ENCODE data around the gene MBD3L2.
"Not testable (repeated sequence)": the region's sequence is repeated elsewhere in the genome, so short reads cannot be mapped to it uniquely, and the experiment has no call there.

The MBD3L2 gene

GRCh38 chr19:7049021-7049420 is at the start of gene MBD3L2:
Gene MBD3L2 (plus strand): TSS chr19:7049321. CDS start chr19:7049374, 53 bp downstream.
- DNase-seq, result not testable (repeated sequence)

GRCh38 chr19:6999933-7000332 is 49.2 kb upstream of the MBD3L2 start:
- no peak for DNase-seq

GRCh38 chr19:7000333-7000732 is 48.8 kb upstream of the MBD3L2 start:
- DNase-seq, result no peak

- no peak for DNase-seq
Measured at GRCh38 chr19:7000816-7001215, 48.3 kb upstream of the MBD3L2 start.

- no peak for DNase-seq
Measured at GRCh38 chr19:7004313-7004931, 44.7 kb upstream of the MBD3L2 start.

- DNase-seq, result no peak
Measured at GRCh38 chr19:7006135-7006704, 42.9 kb upstream of the MBD3L2 start.

GRCh38 chr19:7007859-7008258 is 41.3 kb upstream of the MBD3L2 start:
- no peak for DNase-seq

- no peak for DNase-seq
Measured at GRCh38 chr19:7010722-7011593, 38.2 kb upstream of the MBD3L2 start.

- DNase-seq, result no peak
Measured at GRCh38 chr19:7013678-7014077, 35.4 kb upstream of the MBD3L2 start.

- DNase-seq, result no peak
Measured at GRCh38 chr19:7018828-7019227, 30.3 kb upstream of the MBD3L2 start.

GRCh38 chr19:7021331-7021730 is 27.8 kb upstream of the MBD3L2 start, which contains the start of gene MBD3L2B:
Gene MBD3L2B (minus strand): TSS chr19:7021431. CDS start chr19:7021397, 34 bp downstream.
- not testable (repeated sequence) for DNase-seq

- not testable (repeated sequence) for DNase-seq
Measured at GRCh38 chr19:7028790-7029189, 20.3 kb upstream of the MBD3L2 start.

- DNase-seq, result not testable (repeated sequence)
Measured at GRCh38 chr19:7030278-7030677, 18.8 kb upstream of the MBD3L2 start, which contains the start of gene MBD3L5. Gene MBD3L5 (plus strand): TSS chr19:7030578. CDS start chr19:7030612, 34 bp downstream.

- not testable (repeated sequence) for DNase-seq
Measured at GRCh38 chr19:7040079-7040478, 9.0 kb upstream of the MBD3L2 start, which contains the start of gene MBD3L4. Gene MBD3L4 (minus strand): TSS chr19:7040179. CDS start chr19:7040144, 35 bp downstream.

GRCh38 chr19:7041563-7041962 is 7.6 kb upstream of the MBD3L2 start:
- not testable (repeated sequence) for DNase-seq

GRCh38 chr19:7051421-7051820 is 2.3 kb downstream of the MBD3L2 start:
- DNase-seq, result not testable (repeated sequence)

- not testable (repeated sequence) for DNase-seq
Measured at GRCh38 chr19:7052896-7053295, 3.8 kb downstream of the MBD3L2 start.

- DNase-seq, result not testable (repeated sequence)
Measured at GRCh38 chr19:7054635-7055368, 5.7 kb downstream of the MBD3L2 start.

GRCh38 chr19:7055679-7056078 is 6.6 kb downstream of the MBD3L2 start:
- DNase-seq, result not testable (repeated sequence)

- not testable (repeated sequence) for DNase-seq
Measured at GRCh38 chr19:7056371-7056770, 7.2 kb downstream of the MBD3L2 start.

GRCh38 chr19:7058576-7058975 is 9.5 kb downstream of the MBD3L2 start, which contains the start of gene MBD3L3:
Gene MBD3L3 (minus strand): TSS chr19:7058676. CDS start chr19:7058605, 71 bp downstream.
- DNase-seq, result not testable (repeated sequence)

- not testable (repeated sequence) for DNase-seq
Measured at GRCh38 chr19:7059977-7060376, 10.9 kb downstream of the MBD3L2 start.

Measured in GOT3 (cell line).